Common myeloid progenitor, CD34-positive (primary cell): ENCODE results near the gene ATP2B1.

Source experiments
- CTCF ChIA-PET: fragments of 350-600 bp; sonication (Branson Sonifier 250); formaldehyde crosslinking; loops from one replicate; lab custom pipeline; 2021; ENCODE audit warnings: antibody characterized with exemption; lab: Charles Lee
- POLR2A ChIA-PET: fragments of 350-600 bp; sonication (Branson Sonifier 250); formaldehyde crosslinking; loops from one replicate; lab custom pipeline; 2021; ENCODE audit warnings: antibody characterized with exemption; lab: Charles Lee
- DNase-seq, 3 donors: peaks; one replicate each; pipeline versions ENCODE4 v3.0.0 to v3.0.0-alpha.2; 2013
- H3K27ac ChIP-seq, 2 experiments: 1 replicate in 1 of 2; 2 replicates in 1 of 2; pipeline ENCODE4 v1.7.0; 2013; ENCODE audit warnings: inconsistent platforms in 2 of 2, low read length in 2 of 2, mild to moderate bottlenecking in 2 of 2, low read depth in 1 of 2, moderate library complexity in 1 of 2; ENCODE audit not compliant: severe bottlenecking in 2 of 2, insufficient read depth in 1 of 2, poor library complexity in 1 of 2
- H3K27me3 ChIP-seq, 5 experiments: replicated peaks in 2 of 5; 1 replicate in 3 of 5; 2 replicates in 2 of 5; pipeline versions ENCODE4 v1.6.1 to v1.7.0; 2013; ENCODE audit warnings: low read length in 4 of 5, mild to moderate bottlenecking in 2 of 5, moderate library complexity in 2 of 5, inconsistent platforms in 1 of 5; ENCODE audit not compliant: insufficient read depth in 5 of 5, control insufficient read depth in 4 of 5
- H3K36me3 ChIP-seq, 4 experiments: 1 replicate in 2 of 4; 2 replicates in 2 of 4; pipeline versions ENCODE4 v1.6.1 to v1.7.0; 2013; ENCODE audit warnings: low read length in 3 of 4, control low read depth in 1 of 4, mild to moderate bottlenecking in 1 of 4; ENCODE audit not compliant: control insufficient read depth in 4 of 4, insufficient read depth in 4 of 4
- H3K4me1 ChIP-seq, 4 experiments: 1 replicate in 3 of 4; 2 replicates in 1 of 4; pipeline versions ENCODE4 v1.6.1 to v1.7.1; 2013; ENCODE audit warnings: low read length in 3 of 4, mild to moderate bottlenecking in 3 of 4, control low read depth in 1 of 4, inconsistent platforms in 1 of 4, moderate library complexity in 1 of 4; ENCODE audit not compliant: control insufficient read depth in 4 of 4, insufficient read depth in 4 of 4; ENCODE audit errors: control extremely low read depth in 1 of 4
- H3K4me3 ChIP-seq, 7 experiments: 1 replicate in 4 of 7; 2 replicates in 3 of 7; pipeline versions ENCODE4 v1.5.1 to v1.7.0; 2013; ENCODE audit warnings: mild to moderate bottlenecking in 7 of 7, low read length in 6 of 7, moderate library complexity in 6 of 7, inconsistent platforms in 2 of 7, low read depth in 2 of 7, control low read depth in 1 of 7; ENCODE audit not compliant: insufficient read depth in 4 of 7, control insufficient read depth in 1 of 7; ENCODE audit errors: extremely low read depth in 1 of 7
- H3K9me3 ChIP-seq, 5 experiments: 1 replicate in 4 of 5; 2 replicates in 1 of 5; pipeline versions ENCODE4 v1.6.1 to v1.7.1; 2013; ENCODE audit warnings: low read length in 4 of 5, mild to moderate bottlenecking in 2 of 5, inconsistent platforms in 1 of 5, low read depth in 1 of 5, moderate library complexity in 1 of 5; ENCODE audit not compliant: control insufficient read depth in 4 of 5, insufficient read depth in 2 of 5; ENCODE audit errors: control extremely low read depth in 1 of 5
- WGBS: methylation state at CpG from one replicate; pipeline ENCODE4 v1.1.5; 2013; ENCODE audit not compliant: insufficient coverage; 5-methylcytosine and 5-hydroxymethylcytosine counted together

Gene ATP2B1

DNA sequence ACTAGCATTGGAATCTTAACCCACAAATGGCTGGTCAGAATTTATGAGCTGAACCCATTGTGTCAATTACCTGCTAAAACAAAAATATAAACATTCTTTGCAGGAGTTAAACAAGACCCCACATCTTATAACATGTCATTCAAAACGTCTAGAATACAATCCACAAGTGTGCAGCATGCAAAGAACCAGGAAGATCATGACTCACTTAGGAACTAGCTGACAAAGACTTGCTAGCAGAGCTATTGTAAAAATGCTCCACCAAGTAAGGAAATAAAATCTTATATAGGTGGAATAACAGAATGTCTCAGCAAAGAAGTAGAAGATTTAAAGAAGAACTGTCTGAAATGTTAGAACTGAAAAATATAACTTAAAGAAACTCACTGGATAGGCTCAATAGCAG, 156.3 kb downstream of the ATP2B1 start:
- no peak for DNase-seq
- no peaks in the 10 kb centered on the region for H3K36me3 ChIP-seq
- CTCF ChIA-PET: interaction anchor here (2.5 kb wide), 1 partner anchor 8 kb away, joined by 8 read pairs; no protein-coding TSS in a partner anchor
- POLR2A ChIA-PET: no interaction called here
- no peak overlapping the region for H3K4me3 ChIP-seq
- WGBS: no CpG with 5 or more reads among the region's 1 CpG
- H3K27ac ChIP-seq: no peak overlapping the region
- H3K9me3 ChIP-seq: peaks cover 0 to 3% (median 0%) of the 10 kb centered on the region in 5 experiments
- H3K27me3 ChIP-seq: no peaks in the 10 kb centered on the region
- no peaks in the 10 kb centered on the region for H3K4me1 ChIP-seq

DNA sequence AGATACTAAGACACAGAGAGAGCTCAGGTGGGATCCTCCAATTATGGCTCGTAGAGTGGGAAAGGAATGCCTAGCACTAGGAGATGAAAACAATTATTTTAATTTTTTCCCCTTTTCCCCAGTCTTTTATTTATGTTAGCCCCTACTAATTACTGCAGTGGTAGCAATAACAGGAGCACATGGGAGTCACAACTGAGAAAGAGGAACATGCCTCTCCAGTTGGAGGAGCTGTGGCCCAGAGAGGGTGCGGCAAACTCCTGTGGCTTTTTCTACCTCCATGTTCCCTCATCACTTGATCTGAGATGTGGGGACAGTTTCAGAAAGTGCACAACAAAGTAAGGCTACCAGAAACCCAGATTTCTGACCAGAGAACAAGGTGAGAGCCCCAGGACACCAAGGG, 156.9 kb downstream of the ATP2B1 start:
- no CpG with 5 or more reads among the region's 2 CpGs for WGBS
- DNase-seq: no peak
- no peaks in the 10 kb centered on the region for H3K36me3 ChIP-seq
- H3K27me3 ChIP-seq: no peaks in the 10 kb centered on the region
- H3K4me3 ChIP-seq: no peak overlapping the region
- peaks cover 0 to 3% (median 0%) of the 10 kb centered on the region in 5 experiments for H3K9me3 ChIP-seq
- no peaks in the 10 kb centered on the region for H3K4me1 ChIP-seq
- ChIA-PET POLR2A (no interaction called here), CTCF (interaction anchor here (1.0 to 2.5 kb wide), 2 partner anchors 8 to 10 kb away, joined by 3 to 8 read pairs; no protein-coding TSS in a partner anchor)
- H3K27ac ChIP-seq: no peak overlapping the region

DNA sequence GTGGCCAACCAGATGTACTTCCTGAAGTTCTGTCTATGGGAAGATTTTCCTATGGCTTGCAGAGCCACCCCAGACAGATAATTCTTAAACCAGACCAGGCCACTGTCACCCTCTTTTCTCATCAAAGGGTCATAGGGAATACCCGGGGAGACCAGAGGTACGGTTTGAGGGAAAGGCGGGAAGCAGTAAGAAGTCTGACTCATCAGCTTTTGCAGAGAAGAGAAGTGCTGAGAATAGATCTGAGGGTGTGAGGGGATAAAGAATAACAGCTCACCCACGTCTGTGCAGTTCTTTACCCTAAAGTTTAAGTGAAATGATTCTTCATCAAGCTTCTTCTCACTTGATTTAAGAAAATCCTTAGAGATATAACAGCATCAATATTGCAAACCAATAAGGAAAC, 161.5 kb downstream of the ATP2B1 start:
- no CpG with 5 or more reads among the region's 4 CpGs for WGBS
- Histone ChIP-seq H3K4me1 (peaks cover 8 to 28% (median 18%) of the 10 kb centered on the region in 4 experiments), H3K27ac (no peak overlapping the region), H3K4me3 (no peak overlapping the region), H3K36me3 (no peaks in the 10 kb centered on the region), H3K27me3 (no peaks in the 10 kb centered on the region), H3K9me3 (peaks cover 0 to 3% (median 0%) of the 10 kb centered on the region in 5 experiments)
- no peak for DNase-seq
- POLR2A ChIA-PET: no interaction called here
- CTCF ChIA-PET: interaction anchor here (1.2 to 1.4 kb wide), 2 partner anchors 11 to 548 kb away, joined by 3 to 4 read pairs; no protein-coding TSS in a partner anchor

DNA sequence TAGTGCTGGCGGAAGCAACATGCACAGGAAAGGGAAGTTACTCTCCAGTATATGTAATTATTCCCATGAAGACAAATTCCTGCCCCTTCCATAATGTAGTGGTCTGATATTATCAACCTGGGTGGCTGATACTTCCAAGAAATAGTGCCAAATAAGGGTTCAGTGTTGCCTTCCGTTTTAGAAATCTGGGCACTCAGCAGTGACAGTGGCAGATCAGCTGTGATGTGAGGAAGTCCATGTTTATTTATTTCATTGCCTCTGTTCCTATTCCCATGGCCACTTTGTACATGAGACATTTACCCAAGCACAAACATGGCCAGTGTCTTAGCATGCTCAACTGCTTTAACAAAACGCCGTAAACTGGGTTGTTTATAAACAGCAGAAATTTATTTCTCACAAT, 162.5 kb downstream of the ATP2B1 start:
- Histone ChIP-seq H3K9me3 (no peaks in the 10 kb centered on the region), H3K4me3 (no peak overlapping the region), H3K4me1 (peaks cover 8 to 28% (median 18%) of the 10 kb centered on the region in 4 experiments), H3K27ac (no peak overlapping the region), H3K27me3 (no peaks in the 10 kb centered on the region), H3K36me3 (no peaks in the 10 kb centered on the region)
- ChIA-PET POLR2A (no interaction called here), CTCF (interaction anchor here (1.4 to 3.5 kb wide), 2 partner anchors 21 to 468 kb away, joined by 3 to 23 read pairs; partner anchors contain the start of gene GALNT4)
- 100% methylated on average over 1 of the region's 4 CpGs for WGBS
- no peak for DNase-seq

DNA sequence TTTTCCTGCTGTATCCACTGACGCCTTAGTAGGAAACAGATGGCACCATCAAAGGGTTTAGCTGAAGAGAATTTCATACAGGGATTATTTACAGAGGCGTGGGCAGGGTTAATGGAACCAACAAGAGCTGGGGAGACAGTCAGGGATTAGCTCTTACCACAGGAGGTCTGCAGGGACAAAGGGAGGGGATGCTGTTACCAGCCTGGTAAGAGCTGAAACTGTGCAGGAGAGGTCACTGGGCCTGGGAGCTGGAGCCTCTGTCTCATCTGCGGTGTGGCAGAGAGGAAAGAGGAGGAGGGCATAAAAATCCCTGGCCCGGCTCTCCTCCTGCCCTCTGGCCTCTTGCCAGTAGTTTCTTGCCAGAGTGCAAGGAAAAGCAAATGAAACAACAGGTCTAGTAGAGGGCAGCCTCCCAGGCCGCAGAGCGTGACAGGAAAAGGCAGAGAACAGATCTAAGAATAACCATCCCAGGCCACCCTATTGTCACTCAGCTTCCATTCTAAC, 163.9 kb downstream of the ATP2B1 start:
- DNase-seq: peak in 2 of 3 donors; percentile 27 to 36
- H3K9me3 ChIP-seq: no peaks in the 10 kb centered on the region
- POLR2A ChIA-PET: no interaction called here

DNA sequence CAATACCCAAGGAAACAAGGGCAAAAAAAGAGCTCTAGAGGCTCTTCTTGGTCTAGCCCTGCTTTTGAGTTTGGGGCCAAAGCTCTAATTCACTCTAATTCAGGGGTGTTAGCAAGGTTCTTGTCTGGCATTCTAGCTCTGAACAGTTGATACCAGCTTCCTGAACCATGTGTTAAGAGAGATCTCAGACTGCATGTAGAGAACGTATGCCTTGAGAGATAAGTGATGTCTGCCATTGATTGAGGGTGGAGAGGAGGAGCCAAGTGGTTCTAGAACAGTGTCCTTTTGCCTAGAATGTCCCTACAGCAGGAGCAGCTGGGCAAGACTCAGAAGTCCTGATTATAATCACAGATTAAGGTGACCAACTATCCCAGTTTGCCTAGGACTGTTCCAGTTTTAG, 164.6 kb downstream of the ATP2B1 start:
- Histone ChIP-seq H3K36me3 (no peaks in the 10 kb centered on the region), H3K4me1 (peaks cover 8 to 28% (median 18%) of the 10 kb centered on the region in 4 experiments), H3K27me3 (no peaks in the 10 kb centered on the region), H3K27ac (no peak overlapping the region), H3K9me3 (no peaks in the 10 kb centered on the region), H3K4me3 (no peak overlapping the region)
- WGBS: 80% methylated on average over 1 of the region's 1 CpG
- ChIA-PET CTCF (interaction anchor here (0.6 to 3.5 kb wide), 23 partner anchors 9 to 1311 kb away, joined by 3 to 23 read pairs (median 3); no protein-coding TSS in a partner anchor), POLR2A (no interaction called here)
- DNase-seq: no peak

More for the DNA sequence above, 163.9 kb downstream of the ATP2B1 start:
- WGBS: 9% methylated on average over 3 of the region's 6 CpGs
- CTCF ChIA-PET: interaction anchor here (0.6 to 3.5 kb wide), 16 partner anchors 8 to 1354 kb away, joined by 3 to 23 read pairs (median 3); no protein-coding TSS in a partner anchor
- Histone ChIP-seq H3K36me3 (no peaks in the 10 kb centered on the region), H3K4me1 (peaks cover 8 to 28% (median 18%) of the 10 kb centered on the region in 4 experiments), H3K4me3 (no peak overlapping the region), H3K27me3 (no peaks in the 10 kb centered on the region), H3K27ac (no peak overlapping the region)

DNA sequence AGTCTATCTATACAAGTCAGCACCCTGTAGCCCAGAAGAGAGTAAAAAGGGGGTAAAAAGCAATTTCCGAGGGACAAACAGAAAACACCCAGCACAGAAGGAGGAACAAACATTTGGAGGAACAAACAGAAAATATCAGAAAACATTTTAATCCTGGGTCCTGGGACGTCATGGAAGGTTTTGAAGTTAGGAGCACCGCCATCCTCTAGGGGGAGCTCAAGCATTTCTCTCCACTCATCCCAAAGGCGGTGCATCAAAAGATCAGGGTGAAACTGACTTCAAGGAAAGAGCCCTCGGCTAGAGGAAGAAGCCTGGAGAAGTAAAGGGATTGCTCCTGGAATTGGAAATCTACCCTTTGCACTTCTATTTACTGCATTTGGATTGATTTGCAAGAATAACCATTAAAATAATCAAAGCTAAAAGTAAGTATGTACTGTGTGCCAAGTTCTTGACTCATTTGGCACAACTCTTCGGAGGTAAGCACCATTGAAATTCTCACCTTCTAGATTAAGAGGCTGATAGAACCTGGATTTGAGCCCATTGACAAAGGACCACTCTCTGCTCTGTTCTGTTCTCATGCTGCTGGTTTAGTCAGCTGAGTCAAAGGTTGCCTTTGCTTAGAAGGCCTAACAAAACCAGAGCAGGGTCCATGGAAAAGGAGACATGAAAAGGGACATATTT, 165.6 kb downstream of the ATP2B1 start:
- POLR2A ChIA-PET: no interaction called here
- DNase-seq: peak; percentile 80 to 89 (median 85)
- Histone ChIP-seq H3K36me3 (no peaks in the 10 kb centered on the region), H3K27me3 (no peaks in the 10 kb centered on the region), H3K4me3 (peak overlapping the region in 1 of 7 experiments; percentile 25), H3K4me1 (peaks cover 8 to 28% (median 18%) of the 10 kb centered on the region in 4 experiments), H3K27ac (no peak overlapping the region), H3K9me3 (no peaks in the 10 kb centered on the region)
- WGBS: 33% methylated on average over 3 of the region's 6 CpGs
- CTCF ChIA-PET: interaction anchor here (0.8 to 3.5 kb wide), 16 partner anchors 10 to 793 kb away, joined by 3 to 23 read pairs (median 4); no protein-coding TSS in a partner anchor
